HG02938 (cell line): Measurements from ENCODE around the gene AQP5.

Source experiments
- ATAC-seq: cut with Tn5 transposase; IDR thresholded peaks from one replicate; pipeline ENCODE4 v1.9.1; 2021; ENCODE audit warnings: mild to moderate bottlenecking, moderate library complexity; ENCODE audit not compliant: unreplicated experiment

The AQP5 gene

DNA sequence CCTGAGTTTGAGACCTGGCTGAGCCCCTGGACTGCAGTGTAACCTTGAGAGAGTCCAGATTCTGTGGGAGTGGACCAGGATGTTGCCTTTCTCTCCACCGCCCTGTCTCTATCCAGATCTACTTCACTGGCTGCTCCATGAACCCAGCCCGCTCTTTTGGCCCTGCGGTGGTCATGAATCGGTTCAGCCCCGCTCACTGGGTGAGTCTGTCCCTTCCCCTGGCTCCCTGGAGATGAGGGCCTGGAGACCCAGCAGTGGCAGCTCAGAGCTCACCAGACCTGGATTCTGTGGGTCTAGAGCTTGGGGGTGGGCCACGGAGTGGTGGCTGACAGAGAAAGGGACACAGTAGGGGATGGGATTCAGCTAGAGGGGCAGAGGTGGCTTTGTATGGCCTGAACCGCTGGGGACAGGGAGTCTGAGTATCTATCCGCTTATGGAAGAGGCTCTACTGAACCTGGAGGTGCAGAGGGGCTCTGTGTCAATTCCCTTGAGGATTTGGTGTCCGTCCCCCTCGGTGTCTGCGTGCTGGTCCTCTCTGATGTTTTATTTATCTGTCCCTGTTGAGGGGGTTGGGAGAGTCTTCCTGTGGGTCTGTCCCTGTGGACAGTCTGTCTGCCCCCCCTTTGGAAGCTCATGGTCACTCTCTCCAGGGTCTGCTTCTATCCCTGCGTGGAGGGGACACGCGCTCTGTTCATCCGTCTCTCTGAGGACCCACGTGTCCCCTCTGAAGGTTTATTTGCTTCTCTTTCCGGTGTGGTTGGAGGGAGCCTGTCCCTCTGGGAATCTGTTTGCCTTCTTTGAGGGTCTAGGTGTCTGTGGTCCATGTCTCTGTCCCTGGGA lies 2.5 kb downstream of the AQP5 start:
- ATAC-seq: no peak

- ATAC-seq: no peak
These were observed 3.4 kb downstream of the AQP5 start for GRCh38 chr12:49964849-49965624.

DNA sequence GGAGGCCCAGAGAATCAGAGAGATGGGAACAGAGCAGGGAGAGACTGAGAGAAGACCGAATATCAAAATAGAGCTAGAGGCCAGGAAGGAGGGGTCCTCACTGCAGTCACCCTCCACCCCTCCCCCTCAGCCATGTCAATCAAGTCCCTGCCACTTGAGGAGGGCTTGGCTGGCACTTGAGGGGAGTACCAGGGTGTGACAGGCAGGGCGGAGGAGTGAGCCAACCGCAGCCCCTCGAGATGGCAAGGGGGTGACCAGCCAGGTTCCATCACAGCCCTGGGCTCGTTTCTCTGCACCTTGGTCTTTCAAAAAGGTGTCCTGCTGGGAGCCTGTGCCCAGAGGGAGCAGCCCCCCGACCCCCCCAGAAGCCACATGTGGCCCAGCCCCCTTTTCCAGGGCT lies 4.2 kb downstream of the AQP5 start:
- ATAC-seq: no peak

DNA sequence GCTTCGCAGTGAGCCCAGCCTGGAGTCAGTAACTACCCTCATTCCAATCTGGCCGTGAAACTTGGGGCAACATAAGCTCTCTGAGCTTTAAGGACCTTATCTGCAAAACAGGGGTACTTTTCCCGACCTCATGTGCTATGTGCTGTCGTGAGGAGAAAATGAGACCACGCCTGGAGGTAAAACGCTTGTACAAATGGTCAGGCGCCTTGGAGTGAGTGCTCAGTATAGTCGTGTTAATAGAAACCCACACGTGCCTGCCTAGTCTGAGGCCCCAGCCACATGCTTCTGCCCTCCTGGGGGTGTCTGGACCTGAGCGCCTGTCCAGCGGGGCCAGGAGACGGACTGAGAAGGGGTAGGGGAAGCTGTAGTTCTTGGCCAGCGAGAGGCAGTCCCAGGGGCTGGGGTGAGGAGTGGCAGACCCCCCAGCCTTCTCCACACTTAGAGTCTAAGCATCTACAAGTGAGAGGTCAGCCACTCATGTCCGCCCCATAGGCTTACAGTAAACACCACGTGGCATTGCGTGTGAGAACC lies 4.9 kb downstream of the AQP5 start:
- ATAC-seq: no peak

DNA sequence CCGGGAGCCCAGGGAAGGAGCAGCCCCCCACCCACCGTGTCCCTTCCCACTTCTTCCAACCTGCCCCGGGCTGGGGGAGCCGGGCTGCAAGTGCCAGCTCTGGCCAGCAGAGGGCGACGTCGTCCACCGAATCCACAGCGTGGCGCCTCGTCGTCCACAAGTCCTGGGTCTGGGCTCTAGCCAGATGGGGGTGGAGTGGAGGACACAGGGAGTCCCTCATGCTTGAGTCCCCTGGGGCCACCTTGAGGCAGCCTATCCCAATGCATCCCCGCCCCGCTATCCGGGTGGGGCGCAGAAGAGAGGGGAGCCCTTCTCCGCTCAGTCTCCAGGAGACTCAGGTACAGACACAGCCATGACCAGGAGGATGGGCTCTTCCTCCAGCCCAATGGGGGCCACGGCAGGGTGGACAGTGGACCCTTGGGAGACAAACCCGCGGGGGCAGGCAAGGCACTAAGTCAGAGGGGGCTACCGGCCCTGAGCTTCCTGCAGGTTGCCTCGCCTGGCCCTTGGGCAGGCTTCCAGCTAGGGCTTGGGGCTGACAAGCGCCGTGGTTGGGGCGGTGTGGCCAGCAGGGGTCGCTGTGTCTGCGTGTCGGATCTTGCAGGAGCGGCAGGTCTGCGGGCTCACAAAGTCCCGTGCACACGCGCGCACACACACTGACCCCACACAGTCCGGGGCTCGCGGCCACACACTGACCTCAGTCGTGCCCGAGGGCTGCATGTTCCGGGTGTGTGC lies 5.5 kb downstream of the AQP5 start:
- peak; percentile 57 for ATAC-seq

DNA sequence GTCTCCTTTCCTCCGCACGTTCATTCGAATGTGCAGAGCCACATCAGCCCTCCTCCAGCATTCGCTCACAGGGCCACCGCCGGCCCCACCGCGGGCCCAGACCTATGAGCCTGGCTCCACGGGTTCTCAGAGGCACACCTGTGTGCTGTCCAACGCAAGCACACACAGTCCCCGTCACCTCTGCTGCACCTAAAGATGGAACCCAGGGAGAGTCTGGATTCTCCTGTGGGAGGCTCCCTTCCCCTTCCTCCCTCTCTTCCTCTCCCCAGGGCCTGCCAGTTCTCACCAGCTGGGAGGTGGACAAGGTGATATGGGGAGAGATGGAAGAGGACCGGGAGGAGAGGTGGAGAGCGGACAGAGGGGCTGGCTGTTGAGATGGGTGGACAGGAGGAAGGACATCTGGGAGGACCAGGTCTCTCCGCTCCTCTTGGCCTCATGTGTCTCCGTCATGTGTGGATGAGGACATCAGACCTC lies 6.1 kb downstream of the AQP5 start:
- ATAC-seq: peak; percentile 20

DNA sequence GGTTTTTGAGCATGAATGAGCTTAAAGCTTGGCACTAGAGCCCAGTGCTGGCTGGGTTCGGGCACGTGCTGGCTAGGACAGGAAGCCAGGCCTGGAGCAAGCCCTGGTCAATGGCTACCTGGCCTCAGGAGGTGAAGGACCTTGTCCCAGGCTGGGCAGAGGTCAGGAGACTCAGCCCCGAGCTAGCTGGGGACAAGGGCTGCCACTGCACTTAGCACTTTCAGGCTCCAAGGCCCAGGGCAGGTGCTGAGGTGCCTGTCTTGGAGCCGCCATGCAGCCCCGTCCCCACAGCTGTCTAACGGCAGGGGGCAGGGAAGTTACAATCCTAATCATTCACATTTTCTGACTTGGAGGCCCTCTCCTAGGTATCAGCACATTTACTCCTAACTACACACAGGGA lies 6.8 kb downstream of the AQP5 start:
- no peak for ATAC-seq

DNA sequence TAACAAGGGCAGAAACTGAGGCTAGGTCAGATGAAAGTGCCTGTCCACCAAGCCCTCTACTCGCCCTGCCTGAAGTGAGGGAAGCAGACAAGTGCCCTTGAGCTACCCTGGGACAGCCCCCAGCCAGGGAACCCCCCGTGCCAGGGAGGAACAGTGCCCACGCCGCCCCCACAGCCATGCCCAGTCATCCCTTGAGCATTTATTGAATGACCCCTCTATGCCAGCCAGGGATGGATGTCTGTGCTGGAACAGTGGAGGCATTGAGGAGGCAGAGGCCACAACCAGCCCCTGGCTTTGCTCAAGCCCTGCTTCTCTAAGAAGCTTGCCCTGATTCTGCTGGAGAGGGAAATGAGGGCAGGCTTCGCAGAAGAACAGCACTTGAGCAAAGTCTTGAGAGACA lies 7.4 kb downstream of the AQP5 start:
- no peak for ATAC-seq

DNA sequence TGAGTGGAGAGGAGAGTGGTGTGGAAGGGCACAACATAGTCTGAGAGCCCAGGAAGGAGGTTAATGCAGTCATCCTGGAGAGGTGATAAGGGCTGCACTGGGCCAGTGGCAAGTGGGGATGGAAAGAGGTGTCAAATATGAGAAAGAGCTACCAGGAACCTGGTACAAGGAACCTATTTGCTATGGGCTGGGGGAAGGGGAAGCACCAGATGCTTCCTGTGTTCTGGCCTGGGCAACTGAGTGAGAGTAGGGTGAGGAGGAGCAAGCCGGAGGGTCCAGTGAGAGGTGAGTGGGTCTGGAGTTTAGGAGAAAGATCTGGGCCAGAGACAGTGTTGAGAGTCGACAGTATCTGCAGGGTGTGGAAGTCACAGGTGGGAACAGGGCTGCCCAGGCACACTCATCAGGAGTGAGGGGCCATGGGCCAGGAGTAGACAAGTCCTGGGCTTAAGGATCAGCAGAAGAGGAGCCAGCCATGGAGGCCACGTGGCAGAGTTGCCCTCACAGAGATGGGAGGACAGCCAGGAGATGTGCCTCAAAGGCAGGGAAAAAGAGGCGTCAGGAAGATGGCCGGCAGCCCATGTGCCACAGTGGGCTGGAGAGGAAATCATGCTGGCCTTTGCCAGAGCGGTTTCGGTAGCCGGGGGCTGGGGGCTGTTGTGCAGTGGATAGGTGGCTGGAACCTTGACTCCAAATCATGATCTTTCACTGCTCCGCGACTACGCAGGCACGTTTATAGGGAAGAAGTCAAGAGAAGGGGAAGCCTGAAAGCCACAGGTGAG lies 8.2 kb downstream of the AQP5 start:
- no peak for ATAC-seq

GRCh38 chr12:49970658-49971057 lies 9.0 kb downstream of the AQP5 start:
- no peak for ATAC-seq

DNA sequence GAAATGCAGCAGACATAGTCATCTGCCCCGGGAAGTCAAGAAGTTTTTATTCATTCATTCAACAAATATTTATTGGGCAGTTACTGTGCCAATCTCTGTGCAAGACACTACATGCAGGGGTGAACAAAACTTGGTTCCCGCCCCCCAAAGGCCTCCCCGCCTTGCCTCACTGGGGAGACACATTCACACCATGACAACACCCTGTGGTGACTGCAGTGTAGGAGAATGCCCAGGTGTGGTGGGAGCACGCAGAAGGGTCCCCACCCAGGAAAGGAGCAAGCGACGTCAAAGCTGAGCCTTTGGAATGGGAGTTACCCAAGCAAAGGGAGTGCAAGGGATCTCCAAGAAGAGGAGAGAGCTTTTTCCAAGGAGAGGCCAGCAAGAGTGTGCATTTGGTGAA lies 9.5 kb downstream of the AQP5 start:
- no peak for ATAC-seq

- no peak for ATAC-seq
These were observed 10.5 kb downstream of the AQP5 start for GRCh38 chr12:49972129-49972528.

DNA sequence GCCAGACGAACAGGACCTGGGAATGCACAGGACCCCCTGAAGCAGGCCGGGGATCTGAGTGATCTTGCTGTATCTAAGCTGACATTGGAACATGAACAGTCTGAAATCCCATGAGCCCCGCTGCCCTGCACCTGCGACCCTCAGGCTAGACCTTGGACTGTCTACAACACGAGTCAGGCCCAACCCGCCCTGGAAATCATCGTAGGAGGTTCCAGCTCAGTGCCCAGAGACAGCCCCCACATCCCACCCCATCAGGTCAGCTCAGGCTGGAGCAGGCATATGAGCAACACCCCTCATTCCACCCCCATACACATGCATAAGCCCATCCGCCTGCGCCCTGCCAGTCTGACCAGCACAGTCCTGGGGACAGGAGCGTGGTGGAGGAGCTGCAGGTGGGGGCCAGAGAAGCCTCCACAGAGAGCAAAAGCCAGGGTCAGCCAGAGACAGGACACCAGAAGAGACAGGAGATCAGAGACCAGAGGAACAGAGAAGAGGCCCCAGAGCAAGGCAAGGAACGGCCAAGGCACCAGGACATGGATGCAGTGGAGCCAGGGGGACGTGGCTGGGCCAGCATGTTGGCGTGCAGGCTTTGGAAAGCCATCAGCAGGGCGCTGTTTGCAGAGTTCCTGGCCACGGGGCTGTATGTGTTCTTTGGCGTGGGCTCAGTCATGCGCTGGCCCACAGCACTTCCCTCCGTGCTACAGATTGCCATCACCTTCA lies 11.1 kb downstream of the AQP5 start, which contains the start of gene AQP6:
Gene AQP6 (plus strand): TSS at position 307 of the 720 bp plus-strand sequence. CDS start 227 bp downstream, at position 534.
- ATAC-seq: no peak

- no peak for ATAC-seq
These were observed 11.7 kb downstream of the AQP5 start for GRCh38 chr12:49973361-49973830.

DNA sequence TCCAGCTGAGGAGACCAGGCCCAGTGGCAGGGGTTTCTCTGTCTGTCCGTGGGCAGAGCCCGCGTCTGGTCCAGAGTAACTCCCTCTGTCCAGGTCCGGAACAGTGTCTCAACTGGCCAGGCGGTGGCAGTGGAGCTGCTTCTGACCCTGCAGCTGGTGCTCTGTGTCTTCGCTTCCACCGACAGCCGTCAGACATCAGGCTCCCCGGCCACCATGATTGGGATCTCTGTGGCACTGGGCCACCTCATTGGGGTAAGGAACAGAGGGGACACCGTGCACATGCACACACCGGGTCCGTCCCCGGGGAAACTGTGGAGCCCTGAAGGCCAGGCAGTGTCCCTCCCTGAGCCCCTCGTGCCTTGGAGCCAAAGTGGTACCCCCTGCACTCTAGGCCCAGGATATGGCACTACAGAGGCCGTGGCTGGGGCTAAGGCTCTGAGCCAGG lies 12.6 kb downstream of the AQP5 start:
- no peak for ATAC-seq

GRCh38 chr12:49974677-49975317 lies 13.1 kb downstream of the AQP5 start:
- ATAC-seq: no peak

GRCh38 chr12:49975318-49975761 lies 13.7 kb downstream of the AQP5 start:
- no peak for ATAC-seq

GRCh38 chr12:49976557-49976956 lies 14.9 kb downstream of the AQP5 start:
- no peak for ATAC-seq

GRCh38 chr12:49978125-49978524 lies 16.5 kb downstream of the AQP5 start:
- ATAC-seq: no peak
